ENCODE results near the gene SSMEM1. TPM values are rescaled to one million over a fixed set of nuclear protein-coding genes. Genes with fewer than 3 reads are reported as not detected.
"Not testable (repeated sequence)": the region's sequence is repeated elsewhere in the genome, so short reads cannot be mapped to it uniquely, and the experiment has no call there.

Gene SSMEM1
- polyA plus RNA-seq: not detected

GRCh38 chr7:130207642-130208041 is at the start of gene SSMEM1:
Gene SSMEM1, plus strand, starts transcription at chr7:130207860. Its CDS starts 51 bp downstream, at chr7:130207911.
- Mint-ChIP-seq H3K4me3 (peak within 1 kb of the TSS in 2 of 4 donors; percentile 12 to 55), H3K36me3 (peaks cover 1% of the 10 kb centered on the region), H3K9me3 (no peaks in the 10 kb centered on the region), H3K27ac (peak within 1 kb of the TSS in 1 of 3 donors; percentile 59), H3K27me3 (peaks cover 6% of the 10 kb centered on the region), H3K4me1 (peaks cover 4 to 15% (median 14%) of the 10 kb centered on the region in 3 donors)

- no peak overlapping the region for H3K27ac Mint-ChIP-seq
- H3K36me3 Mint-ChIP-seq: peaks cover 17% of the 10 kb centered on the region
- H3K4me1 Mint-ChIP-seq: no peaks in the 10 kb centered on the region
- no peaks in the 10 kb centered on the region for H3K27me3 Mint-ChIP-seq
- peaks cover 0 to 4% (median 2%) of the 10 kb centered on the region in 3 donors for H3K9me3 Mint-ChIP-seq
- no peak overlapping the region for H3K4me3 Mint-ChIP-seq
These were observed 47.6 kb upstream of the SSMEM1 start for GRCh38 chr7:130160023-130160422.

GRCh38 chr7:130160455-130160854 is 47.2 kb upstream of the SSMEM1 start:
- Mint-ChIP-seq H3K4me3 (no peak overlapping the region), H3K27ac (no peak overlapping the region), H3K27me3 (no peaks in the 10 kb centered on the region), H3K36me3 (peaks cover 17% of the 10 kb centered on the region), H3K9me3 (peaks cover 0 to 4% (median 2%) of the 10 kb centered on the region in 3 donors), H3K4me1 (no peaks in the 10 kb centered on the region)

- H3K36me3 Mint-ChIP-seq: peaks cover 19% of the 10 kb centered on the region
- H3K4me1 Mint-ChIP-seq: no peaks in the 10 kb centered on the region
- no peak overlapping the region for H3K4me3 Mint-ChIP-seq
- no peaks in the 10 kb centered on the region for H3K27me3 Mint-ChIP-seq
- H3K27ac Mint-ChIP-seq: no peak overlapping the region
- H3K9me3 Mint-ChIP-seq: peaks cover 0 to 4% (median 2%) of the 10 kb centered on the region in 3 donors
These were observed 45.5 kb upstream of the SSMEM1 start for GRCh38 chr7:130162196-130162595.

- H3K4me1 Mint-ChIP-seq: peaks cover 0 to 1% (median 0%) of the 10 kb centered on the region in 3 donors
- H3K27ac Mint-ChIP-seq: no peak overlapping the region
- H3K9me3 Mint-ChIP-seq: no peaks in the 10 kb centered on the region
- no peak overlapping the region for H3K4me3 Mint-ChIP-seq
- peaks cover 14% of the 10 kb centered on the region for H3K36me3 Mint-ChIP-seq
- H3K27me3 Mint-ChIP-seq: no peaks in the 10 kb centered on the region
These were observed 33.3 kb upstream of the SSMEM1 start for GRCh38 chr7:130174237-130174959.

- Mint-ChIP-seq H3K27me3 (no peaks in the 10 kb centered on the region), H3K27ac (no peak overlapping the region), H3K4me1 (peaks cover 0 to 2% (median 2%) of the 10 kb centered on the region in 3 donors), H3K9me3 (no peaks in the 10 kb centered on the region), H3K4me3 (no peak overlapping the region), H3K36me3 (peaks cover 14% of the 10 kb centered on the region)
These were observed 29.4 kb upstream of the SSMEM1 start for GRCh38 chr7:130178251-130178650.

- Mint-ChIP-seq H3K4me3 (no peak overlapping the region), H3K9me3 (no peaks in the 10 kb centered on the region), H3K36me3 (peaks cover 9% of the 10 kb centered on the region), H3K4me1 (peaks cover 0 to 4% (median 2%) of the 10 kb centered on the region in 3 donors), H3K27me3 (no peaks in the 10 kb centered on the region), H3K27ac (no peak overlapping the region)
These were observed 28.0 kb upstream of the SSMEM1 start for GRCh38 chr7:130179631-130180030.

GRCh38 chr7:130180571-130181262 is 26.9 kb upstream of the SSMEM1 start:
- H3K27ac Mint-ChIP-seq: peak overlapping the region in 1 of 3 donors; percentile 45

GRCh38 chr7:130181263-130181605 is 26.4 kb upstream of the SSMEM1 start:
- peaks cover 0 to 4% (median 2%) of the 10 kb centered on the region in 3 donors for H3K4me1 Mint-ChIP-seq
- no peaks in the 10 kb centered on the region for H3K9me3 Mint-ChIP-seq
- no peak overlapping the region for H3K27ac Mint-ChIP-seq
- H3K4me3 Mint-ChIP-seq: no peak overlapping the region
- H3K36me3 Mint-ChIP-seq: peaks cover 9% of the 10 kb centered on the region
- no peaks in the 10 kb centered on the region for H3K27me3 Mint-ChIP-seq

More at GRCh38 chr7:130180571-130181262, 26.9 kb upstream of the SSMEM1 start:
- H3K36me3 Mint-ChIP-seq: peaks cover 9% of the 10 kb centered on the region
- peaks cover 0 to 4% (median 2%) of the 10 kb centered on the region in 3 donors for H3K4me1 Mint-ChIP-seq
- no peak overlapping the region for H3K4me3 Mint-ChIP-seq
- H3K9me3 Mint-ChIP-seq: no peaks in the 10 kb centered on the region
- no peaks in the 10 kb centered on the region for H3K27me3 Mint-ChIP-seq

- H3K4me3 Mint-ChIP-seq: no peak overlapping the region
- peaks cover 0 to 6% (median 2%) of the 10 kb centered on the region in 3 donors for H3K4me1 Mint-ChIP-seq
- H3K9me3 Mint-ChIP-seq: no peaks in the 10 kb centered on the region
- no peaks in the 10 kb centered on the region for H3K27me3 Mint-ChIP-seq
- no peak overlapping the region for H3K27ac Mint-ChIP-seq
- peaks cover 7% of the 10 kb centered on the region for H3K36me3 Mint-ChIP-seq
These were observed 24.7 kb upstream of the SSMEM1 start for GRCh38 chr7:130182990-130183389.

- not testable (repeated sequence) for H3K36me3 Mint-ChIP-seq, H3K9me3 Mint-ChIP-seq, H3K27me3 Mint-ChIP-seq, H3K4me1 Mint-ChIP-seq, H3K4me3 Mint-ChIP-seq, H3K27ac Mint-ChIP-seq
These were observed 23.3 kb upstream of the SSMEM1 start for GRCh38 chr7:130184349-130184748.

GRCh38 chr7:130187360-130187759 is 20.3 kb upstream of the SSMEM1 start:
- no peak overlapping the region for H3K27ac Mint-ChIP-seq

GRCh38 chr7:130189343-130189742 is 18.3 kb upstream of the SSMEM1 start:
- no peak overlapping the region for H3K27ac Mint-ChIP-seq
- H3K4me1 Mint-ChIP-seq: peaks cover 1 to 6% (median 6%) of the 10 kb centered on the region in 3 donors
- peaks cover 7% of the 10 kb centered on the region for H3K36me3 Mint-ChIP-seq
- H3K4me3 Mint-ChIP-seq: no peak overlapping the region
- H3K27me3 Mint-ChIP-seq: no peaks in the 10 kb centered on the region
- H3K9me3 Mint-ChIP-seq: no peaks in the 10 kb centered on the region

More at GRCh38 chr7:130187360-130187759, 20.3 kb upstream of the SSMEM1 start:
- Mint-ChIP-seq H3K4me3 (no peak overlapping the region), H3K4me1 (peaks cover 1 to 8% (median 6%) of the 10 kb centered on the region in 3 donors), H3K36me3 (peaks cover 7% of the 10 kb centered on the region), H3K9me3 (no peaks in the 10 kb centered on the region), H3K27me3 (no peaks in the 10 kb centered on the region)

- Mint-ChIP-seq H3K36me3 (peaks cover 7% of the 10 kb centered on the region), H3K4me3 (peak overlapping the region in 2 of 4 donors; percentile 14 to 19), H3K27ac (no peak overlapping the region), H3K4me1 (peaks cover 1 to 7% (median 6%) of the 10 kb centered on the region in 3 donors), H3K27me3 (no peaks in the 10 kb centered on the region), H3K9me3 (no peaks in the 10 kb centered on the region)
These were observed 15.9 kb upstream of the SSMEM1 start for GRCh38 chr7:130191791-130192190.

- Mint-ChIP-seq H3K9me3 (no peaks in the 10 kb centered on the region), H3K36me3 (peaks cover 2% of the 10 kb centered on the region), H3K27ac (no peak overlapping the region), H3K27me3 (no peaks in the 10 kb centered on the region), H3K4me1 (peaks cover 0 to 7% (median 4%) of the 10 kb centered on the region in 3 donors), H3K4me3 (no peak overlapping the region)
These were observed 12.3 kb upstream of the SSMEM1 start for GRCh38 chr7:130195396-130195795.
